AG09309 (cell line): Measurements from ENCODE around the gene UCN.

Experiments
- DNase-seq: peaks from one replicate; pipeline ENCODE4 v3.0.0-alpha.2; 2010; ENCODE audit warnings: low read depth
- H3K4me3 ChIP-seq: 2 replicates; pipeline ENCODE4 v1.5.1; 2011; ENCODE audit warnings: mild to moderate bottlenecking, low read depth, low read length, moderate library complexity; ENCODE audit not compliant: control insufficient read depth
- TF ChIP-seq, protein P1 (sequence below): IDR thresholded peaks from 2 replicates; pipeline ENCODE4 v1.5.1; 2011; ENCODE audit warnings: mild to moderate bottlenecking, low read depth, low read length, inconsistent platforms; ENCODE audit not compliant: insufficient read depth, control insufficient read depth; ENCODE audit errors: missing control alignments

Gene UCN

DNA sequence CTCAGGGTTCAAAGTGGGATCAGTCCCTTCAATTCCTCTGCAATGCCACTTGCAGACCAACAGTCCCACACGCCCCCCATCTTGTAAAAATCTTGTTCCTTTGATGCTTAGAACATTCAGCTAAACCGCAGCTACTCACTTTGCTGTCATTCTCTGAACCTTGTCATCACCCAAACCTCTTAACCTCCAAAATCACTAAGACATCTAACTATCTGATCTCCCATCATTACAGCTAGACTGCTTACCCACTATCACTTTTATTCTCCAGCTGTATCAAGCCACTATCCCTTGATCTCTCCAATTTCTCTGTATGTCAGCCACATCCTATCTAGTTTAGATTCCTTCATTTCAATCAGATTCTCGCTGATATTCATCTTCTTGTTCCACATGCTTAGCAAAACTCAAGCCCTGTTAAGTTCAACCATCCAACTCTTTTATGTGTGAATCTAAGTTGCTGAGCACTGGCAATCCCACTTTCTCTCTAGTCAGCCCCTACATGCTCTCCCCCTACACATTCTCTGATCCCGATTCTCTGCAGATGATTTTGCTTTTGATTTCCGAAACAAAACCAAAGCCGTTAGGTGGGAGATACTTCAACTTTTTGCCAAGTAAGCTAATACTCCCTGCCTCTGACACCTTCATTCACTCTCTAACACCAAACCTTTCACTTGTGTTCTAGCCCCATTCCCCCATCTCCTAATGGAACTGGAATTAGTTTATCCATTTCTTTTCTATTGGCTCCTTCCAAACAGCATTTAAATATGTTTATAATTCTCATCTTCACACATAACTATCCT is 43.8 kb upstream of the UCN start:
- no peak for DNase-seq
- TF ChIP-seq, protein P1, sequence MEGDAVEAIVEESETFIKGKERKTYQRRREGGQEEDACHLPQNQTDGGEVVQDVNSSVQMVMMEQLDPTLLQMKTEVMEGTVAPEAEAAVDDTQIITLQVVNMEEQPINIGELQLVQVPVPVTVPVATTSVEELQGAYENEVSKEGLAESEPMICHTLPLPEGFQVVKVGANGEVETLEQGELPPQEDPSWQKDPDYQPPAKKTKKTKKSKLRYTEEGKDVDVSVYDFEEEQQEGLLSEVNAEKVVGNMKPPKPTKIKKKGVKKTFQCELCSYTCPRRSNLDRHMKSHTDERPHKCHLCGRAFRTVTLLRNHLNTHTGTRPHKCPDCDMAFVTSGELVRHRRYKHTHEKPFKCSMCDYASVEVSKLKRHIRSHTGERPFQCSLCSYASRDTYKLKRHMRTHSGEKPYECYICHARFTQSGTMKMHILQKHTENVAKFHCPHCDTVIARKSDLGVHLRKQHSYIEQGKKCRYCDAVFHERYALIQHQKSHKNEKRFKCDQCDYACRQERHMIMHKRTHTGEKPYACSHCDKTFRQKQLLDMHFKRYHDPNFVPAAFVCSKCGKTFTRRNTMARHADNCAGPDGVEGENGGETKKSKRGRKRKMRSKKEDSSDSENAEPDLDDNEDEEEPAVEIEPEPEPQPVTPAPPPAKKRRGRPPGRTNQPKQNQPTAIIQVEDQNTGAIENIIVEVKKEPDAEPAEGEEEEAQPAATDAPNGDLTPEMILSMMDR: no peak
- H3K4me3 ChIP-seq: no peak overlapping the region

DNA sequence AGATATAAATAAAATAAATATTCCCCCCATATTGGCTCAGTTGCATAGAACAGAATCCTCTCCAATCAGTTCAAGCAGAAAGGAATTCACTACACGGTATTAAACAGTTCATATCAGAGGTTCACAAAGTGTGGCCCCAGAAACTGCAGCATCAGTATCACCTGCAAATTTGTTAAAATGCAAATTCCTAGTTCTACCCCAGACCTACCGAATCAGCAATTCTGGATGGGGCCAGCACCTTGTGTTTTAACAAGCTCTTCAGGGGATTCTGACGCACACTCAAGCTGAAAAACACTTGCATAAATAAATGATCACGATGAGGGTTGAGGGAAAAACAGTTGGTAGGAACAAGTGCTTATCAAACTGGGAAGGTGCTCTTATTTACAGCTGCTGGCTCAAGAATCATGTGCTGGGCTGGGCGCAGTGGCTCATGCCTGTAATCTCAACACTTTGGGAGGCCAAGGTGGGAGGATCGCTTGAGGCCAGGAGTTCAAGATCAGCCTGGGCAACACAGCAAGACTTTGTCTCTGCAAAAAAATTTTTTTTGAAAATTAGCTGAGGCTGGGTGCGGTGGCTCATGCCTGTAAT is 42.0 kb upstream of the UCN start:
- DNase-seq: no peak
- H3K4me3 ChIP-seq: no peak overlapping the region

DNA sequence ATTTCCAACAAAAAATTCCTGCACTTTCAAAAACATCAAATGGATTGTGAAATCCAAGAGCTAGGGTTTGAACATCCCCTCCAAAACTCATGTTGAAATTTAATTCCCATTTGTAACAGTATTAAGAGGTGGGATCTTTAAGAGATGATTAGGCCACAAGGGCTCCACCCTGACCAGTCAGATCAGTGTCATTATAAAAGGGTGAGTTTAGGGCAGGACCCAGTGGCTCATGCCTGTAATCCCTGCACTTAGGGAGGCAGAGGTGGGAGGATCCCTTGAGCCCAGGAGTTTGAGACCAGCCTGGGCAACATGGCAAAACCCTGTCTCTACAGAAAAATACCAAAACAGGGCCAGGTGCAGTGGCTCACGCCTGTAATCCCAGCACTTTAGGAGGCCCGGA is 39.4 kb upstream of the UCN start:
- TF ChIP-seq, protein P1: no peak
- H3K4me3 ChIP-seq: no peak overlapping the region
- no peak for DNase-seq

More for the DNA sequence above, 42.0 kb upstream of the UCN start:
- TF ChIP-seq, protein P1: no peak

GRCh38 chr2:27336173-27336572 is 27.9 kb upstream of the UCN start:
- no peak for DNase-seq
- no peak overlapping the region for H3K4me3 ChIP-seq
- TF ChIP-seq, protein P1: no peak

GRCh38 chr2:27335311-27335710 is 27.1 kb upstream of the UCN start:
- no peak for DNase-seq
- H3K4me3 ChIP-seq: no peak overlapping the region
- TF ChIP-seq, protein P1: no peak

DNA sequence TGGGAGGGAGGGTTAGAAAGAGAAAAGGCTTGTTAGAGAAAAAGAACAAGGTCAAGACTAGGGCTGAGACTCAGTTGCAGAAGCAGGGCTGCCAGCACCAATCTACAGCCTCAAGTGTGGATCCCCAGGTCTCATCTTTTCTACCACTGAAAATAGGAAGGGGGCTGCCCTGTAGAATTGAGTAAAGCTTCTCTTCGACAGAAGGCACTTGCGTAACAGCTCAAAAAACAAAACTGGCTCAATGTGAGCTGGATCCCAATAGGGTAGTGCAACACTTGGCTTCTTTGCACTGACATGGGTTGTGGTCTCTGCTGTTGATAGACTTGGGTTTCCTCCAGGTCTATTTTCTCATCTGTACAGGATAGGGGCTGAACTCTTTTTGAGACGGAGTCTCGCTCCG is 16.5 kb upstream of the UCN start:
- DNase-seq: no peak
- TF ChIP-seq, protein P1: no peak
- no peak overlapping the region for H3K4me3 ChIP-seq
